Left lobe of liver (tissue), 2 donors: Measurements from ENCODE around the gene HMX2. TPM values are rescaled to one million over a fixed set of nuclear protein-coding genes. Genes with fewer than 3 reads are reported as not detected.

ENCODE experiments used
- ATAC-seq: fragments of 200-7000 bp; cut with Tn5 transposase; one replicate; pipeline ENCODE4 v1.9.1; 2020; ENCODE audit warnings: mild to moderate bottlenecking, moderate library complexity
- DNase-seq: peaks from one replicate; pipeline ENCODE4 v3.0.0-alpha.2; 2020; ENCODE audit warnings: low spot score
- total RNA-seq: library from RNA; stranded (reverse); gene quantifications from one replicate; pipeline ENCODE4 v1.2.1, GENCODE V29; 2021
- donor health status: DM: no; HTN: no; CAD: no; lungs with moderate emphysema.
- donor health status: DM: no; HTN: yes; CAD: no.

HMX2 gene
- total RNA-seq, 1 donor from 2014 or later, result not detected

DNA sequence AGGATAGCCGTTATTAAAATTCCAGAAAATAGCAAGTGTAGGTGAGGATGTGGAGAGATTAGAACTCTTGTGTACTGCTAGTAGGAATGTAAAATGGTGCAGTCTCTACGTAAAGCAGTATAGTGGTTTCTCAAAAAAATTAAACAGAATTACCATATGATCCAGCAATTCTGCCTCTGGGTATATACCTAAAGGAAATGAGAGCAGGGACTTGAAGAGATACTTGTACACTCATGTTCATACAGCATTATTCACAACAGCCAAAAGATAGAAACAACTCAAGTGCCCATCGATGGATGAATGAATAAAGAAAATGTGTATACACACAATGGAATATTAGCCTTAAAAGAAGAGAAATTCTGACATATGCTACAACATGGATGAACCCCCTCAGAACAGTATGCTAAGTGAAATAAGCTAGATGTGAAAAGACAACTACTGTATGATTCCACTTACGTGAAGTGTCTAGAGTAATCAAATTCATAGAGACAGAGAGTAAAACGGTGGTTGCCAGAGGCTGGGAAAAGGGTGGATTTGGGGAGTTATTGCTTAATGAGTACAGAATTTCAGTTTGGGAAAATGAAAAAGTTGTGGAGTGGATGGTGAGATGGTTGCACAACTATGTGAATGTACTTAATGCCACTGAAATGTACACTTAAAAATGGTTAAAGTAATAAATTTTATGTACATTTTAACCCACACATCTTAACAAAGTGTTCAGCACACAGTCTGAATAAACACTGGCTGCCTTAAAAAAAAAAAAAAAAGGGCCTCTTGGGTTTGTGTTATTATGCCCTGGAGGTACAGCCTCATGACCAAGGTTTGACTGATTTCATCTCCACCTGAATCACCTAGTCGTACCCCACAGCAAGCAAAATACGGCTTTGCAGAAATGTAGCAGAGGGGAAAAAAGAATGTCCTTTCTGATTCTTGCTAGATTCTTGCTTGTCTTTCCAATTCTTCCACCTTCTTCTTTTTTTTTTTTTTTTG, 32.5 kb downstream of the HMX2 start:
- ATAC-seq (no peak), DNase-seq (no peak)

- ATAC-seq, result no peak
- no peak for DNase-seq
Measured at GRCh38 chr10:123183724-123184123, 35.8 kb downstream of the HMX2 start.

GRCh38 chr10:123187781-123188180, 39.8 kb downstream of the HMX2 start:
- no peak for ATAC-seq

GRCh38 chr10:123191886-123192285, 44.0 kb downstream of the HMX2 start:
- no peak for DNase-seq
- ATAC-seq, result no peak

More at GRCh38 chr10:123187781-123188180, 39.8 kb downstream of the HMX2 start:
- no peak for DNase-seq

- DNase-seq, result no peak
- no peak for ATAC-seq
Measured at GRCh38 chr10:123194056-123194455, 46.1 kb downstream of the HMX2 start.

Other genes with a start within 250 kb of the HMX2 start
- not detected for gene FAM24A, start 237.5 kb upstream of the HMX2 start, total RNA-seq
- gene C10orf88, start 193.9 kb upstream of the HMX2 start, total RNA-seq, result 1.9 TPM
- 4.5 TPM for gene PSTK, start 167.7 kb upstream of the HMX2 start, total RNA-seq
- 12.7 TPM for gene IKZF5, start 139.3 kb upstream of the HMX2 start, total RNA-seq
- gene ACADSB, start 139.1 kb upstream of the HMX2 start, total RNA-seq, result 328 TPM
- gene HMX3, start 12.2 kb upstream of the HMX2 start, total RNA-seq, result 0.20 TPM
- 24.8 TPM for gene BUB3, start 6.3 kb downstream of the HMX2 start, total RNA-seq